Mucosa of stomach (tissue), 1 donor: ENCODE data around the gene LCN9.

Experiments
- H3K27me3 ChIP-seq: one replicate; pipeline ENCODE4 v1.7.0; 2013; ENCODE audit warnings: mild to moderate bottlenecking, low read length; ENCODE audit not compliant: control insufficient read depth, insufficient read depth
- H3K36me3 ChIP-seq: one replicate; pipeline ENCODE4 v1.7.0; 2013; ENCODE audit warnings: low read length; ENCODE audit not compliant: control insufficient read depth, insufficient read depth
- H3K4me1 ChIP-seq: one replicate; pipeline ENCODE4 v1.7.0; 2013; ENCODE audit warnings: mild to moderate bottlenecking, low read length; ENCODE audit not compliant: control insufficient read depth, insufficient read depth
- H3K4me3 ChIP-seq: one replicate; pipeline ENCODE4 v1.7.0; 2013; ENCODE audit warnings: low read length
- H3K9ac ChIP-seq: one replicate; pipeline ENCODE4 v1.7.0; 2013; ENCODE audit warnings: mild to moderate bottlenecking, low read length, moderate library complexity
- H3K9me3 ChIP-seq: one replicate; pipeline ENCODE4 v1.7.0; 2013; ENCODE audit warnings: mild to moderate bottlenecking, low read length, moderate library complexity; ENCODE audit not compliant: control insufficient read depth
- donor health status: Pancreatic carcinoma.

The LCN9 gene

DNA sequence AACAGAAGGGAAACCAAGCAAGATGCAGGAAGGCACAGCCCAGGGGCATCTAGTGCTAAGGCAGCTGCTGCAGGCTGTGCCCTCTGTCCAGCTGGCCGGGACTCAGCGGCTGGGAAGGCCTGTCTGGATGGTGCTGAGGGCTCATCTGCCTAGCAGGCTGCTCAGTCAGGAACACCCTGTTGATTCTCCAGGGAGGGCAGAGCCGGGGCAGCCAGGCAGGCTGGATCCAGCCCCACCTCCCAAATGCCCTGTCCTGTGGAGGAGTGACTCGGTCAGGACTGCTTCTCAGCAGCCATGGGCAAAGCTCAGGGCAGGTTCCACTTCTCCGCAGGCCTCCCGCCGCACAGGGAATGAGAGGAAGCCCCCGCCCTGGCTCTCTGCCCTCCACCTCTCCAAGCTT lies 7.8 kb upstream of the LCN9 start:
- Histone ChIP-seq H3K9me3 (no peaks in the 10 kb centered on the region), H3K36me3 (no peaks in the 10 kb centered on the region), H3K4me1 (no peaks in the 10 kb centered on the region), H3K9ac (no peak overlapping the region), H3K4me3 (no peak overlapping the region), H3K27me3 (no peaks in the 10 kb centered on the region)

DNA sequence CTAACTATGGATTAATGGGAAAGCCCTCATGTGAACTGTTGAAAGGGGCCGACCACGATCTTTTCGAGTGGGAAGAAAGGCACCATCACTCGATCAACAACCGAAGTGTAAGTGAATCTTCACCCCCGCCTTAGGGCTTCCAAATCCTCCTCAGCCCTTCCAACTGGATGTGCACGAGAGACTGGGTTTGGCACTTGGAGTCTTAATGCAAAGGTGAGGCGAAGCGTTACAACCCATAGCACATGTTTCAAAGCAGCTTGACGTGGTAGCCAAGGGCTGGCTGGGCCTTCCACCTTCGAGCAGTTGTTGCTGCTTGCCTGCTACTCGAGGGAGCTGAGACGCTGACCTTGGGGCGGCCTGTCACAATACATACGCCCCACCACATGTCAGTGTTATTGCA lies 5.7 kb upstream of the LCN9 start:
- Histone ChIP-seq H3K4me3 (no peak overlapping the region), H3K27me3 (no peaks in the 10 kb centered on the region), H3K9me3 (no peaks in the 10 kb centered on the region), H3K4me1 (no peaks in the 10 kb centered on the region), H3K36me3 (no peaks in the 10 kb centered on the region), H3K9ac (no peak overlapping the region)

DNA sequence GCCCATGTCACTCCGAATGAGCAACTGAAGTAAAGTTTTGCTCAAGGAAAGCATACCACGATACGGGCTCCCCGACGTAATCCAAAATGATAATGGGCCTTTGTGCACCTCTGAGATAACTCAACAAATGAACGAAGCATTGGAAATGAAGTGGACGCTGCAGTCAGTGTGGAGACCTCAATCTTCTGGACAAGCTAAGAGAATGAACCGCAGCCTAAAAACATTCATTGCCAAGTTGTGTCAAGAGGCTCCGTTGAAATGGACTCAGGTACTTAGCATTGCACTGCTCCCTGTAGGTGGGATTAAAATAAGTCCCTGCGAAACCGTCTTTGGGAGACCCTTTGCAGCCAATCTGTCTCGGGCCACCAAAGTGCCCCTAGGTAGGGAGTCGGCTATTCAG lies 3.9 kb upstream of the LCN9 start:
- Histone ChIP-seq H3K9ac (no peak overlapping the region), H3K27me3 (no peaks in the 10 kb centered on the region), H3K4me1 (no peaks in the 10 kb centered on the region)

DNA sequence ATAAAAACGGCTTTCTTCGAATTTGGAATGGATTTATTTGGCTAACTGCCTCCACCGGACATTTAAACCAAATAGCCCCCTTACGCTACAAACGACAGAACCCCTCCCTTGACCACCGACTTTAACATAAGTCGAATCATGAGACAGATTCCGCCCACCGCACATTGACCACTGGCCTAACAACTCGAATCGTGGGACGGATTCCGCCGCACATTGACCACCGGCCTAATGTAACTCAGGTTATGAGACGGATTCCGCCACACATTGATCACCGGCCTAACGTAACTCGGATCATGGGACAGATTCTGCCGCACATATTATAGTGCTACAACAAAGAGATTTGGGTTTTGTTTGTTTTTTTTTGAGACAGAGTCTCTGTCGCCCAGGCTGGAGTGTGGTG lies 2.7 kb upstream of the LCN9 start:
- Histone ChIP-seq H3K36me3 (no peaks in the 10 kb centered on the region), H3K4me3 (no peak overlapping the region), H3K9ac (no peak overlapping the region), H3K4me1 (no peaks in the 10 kb centered on the region), H3K27me3 (no peaks in the 10 kb centered on the region), H3K9me3 (no peaks in the 10 kb centered on the region)

More for the DNA sequence above, 3.9 kb upstream of the LCN9 start:
- Histone ChIP-seq H3K36me3 (no peaks in the 10 kb centered on the region), H3K9me3 (no peaks in the 10 kb centered on the region), H3K4me3 (no peak overlapping the region)

DNA sequence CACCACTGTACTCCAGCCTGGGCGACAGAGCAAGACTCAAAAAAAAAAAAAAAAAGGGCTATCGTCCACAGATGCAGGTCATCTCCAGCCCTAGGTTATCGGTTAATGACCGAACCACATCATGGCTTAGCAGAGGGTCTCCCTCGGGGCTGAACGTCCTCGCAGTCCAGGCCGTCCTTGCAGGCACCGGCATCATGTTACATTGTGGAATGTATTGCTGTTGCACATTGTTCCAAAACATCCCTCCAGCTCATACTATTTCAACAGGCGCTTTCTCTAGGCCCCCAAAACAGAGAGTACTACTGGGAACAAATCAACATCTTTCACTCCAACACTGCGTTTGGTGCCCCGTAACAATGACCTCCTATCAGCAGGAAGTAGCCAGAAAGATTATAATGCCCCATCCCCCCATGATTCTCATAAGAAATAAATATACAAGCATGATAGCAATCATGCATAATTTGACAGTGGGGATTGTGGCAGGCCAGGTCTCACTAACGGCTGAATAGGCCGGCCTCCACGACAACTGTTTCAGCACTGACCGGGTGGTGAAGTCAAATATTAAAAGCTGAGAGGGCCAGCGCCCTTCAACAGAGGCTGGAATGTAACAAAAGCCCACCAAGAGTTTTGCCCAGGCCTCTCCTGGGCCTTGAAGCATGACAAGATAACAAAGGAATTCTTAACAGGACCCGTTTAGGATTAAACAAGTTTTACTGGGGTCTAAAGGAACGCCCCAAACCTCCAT lies 1.1 kb upstream of the LCN9 start:
- Histone ChIP-seq H3K27me3 (no peaks in the 10 kb centered on the region), H3K9ac (no peak overlapping the region), H3K36me3 (no peaks in the 10 kb centered on the region), H3K9me3 (no peaks in the 10 kb centered on the region), H3K4me3 (no peak overlapping the region), H3K4me1 (no peaks in the 10 kb centered on the region)

DNA sequence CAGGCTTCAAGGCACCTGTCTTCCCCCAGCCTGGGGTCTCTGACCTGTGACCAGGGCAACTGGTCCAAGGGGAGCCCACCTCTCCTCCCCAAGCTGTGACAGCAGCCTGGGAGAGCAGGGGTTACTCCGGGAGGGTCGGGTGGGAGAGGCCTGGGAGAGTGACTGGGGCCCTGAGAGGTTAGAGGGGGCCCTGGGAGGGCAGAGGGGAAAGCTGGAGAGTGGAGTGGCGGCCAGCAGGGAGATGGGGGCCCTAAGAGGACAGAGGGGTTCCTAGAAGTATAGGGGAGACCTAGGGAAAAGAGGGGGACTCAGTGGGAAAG lies 302 bp downstream of the LCN9 start:
- Histone ChIP-seq H3K9ac (no peak overlapping the region), H3K9me3 (no peaks in the 10 kb centered on the region), H3K27me3 (no peaks in the 10 kb centered on the region), H3K4me3 (no peak overlapping the region), H3K36me3 (no peaks in the 10 kb centered on the region), H3K4me1 (no peaks in the 10 kb centered on the region)

DNA sequence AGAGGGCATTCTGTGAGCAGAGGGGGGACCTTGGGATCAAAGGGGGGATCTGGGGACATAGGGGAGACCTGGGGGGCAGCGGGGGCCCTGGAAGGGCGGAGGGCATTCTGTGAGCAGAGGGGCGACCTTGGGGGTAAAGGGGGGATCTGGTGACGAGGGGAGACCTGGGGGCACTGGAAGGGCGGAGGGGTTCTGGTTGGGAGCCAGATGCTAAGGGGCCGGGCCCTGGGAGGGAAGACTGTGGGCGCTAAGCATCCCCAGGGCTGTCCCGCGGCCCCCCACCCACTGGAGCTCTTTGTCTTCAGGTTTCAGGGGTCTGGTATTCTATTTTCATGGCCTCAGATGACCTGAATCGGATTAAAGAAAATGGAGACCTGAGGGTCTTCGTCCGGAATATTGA lies 748 bp downstream of the LCN9 start:
- Histone ChIP-seq H3K4me1 (no peaks in the 10 kb centered on the region), H3K27me3 (no peaks in the 10 kb centered on the region), H3K9ac (no peak overlapping the region)

DNA sequence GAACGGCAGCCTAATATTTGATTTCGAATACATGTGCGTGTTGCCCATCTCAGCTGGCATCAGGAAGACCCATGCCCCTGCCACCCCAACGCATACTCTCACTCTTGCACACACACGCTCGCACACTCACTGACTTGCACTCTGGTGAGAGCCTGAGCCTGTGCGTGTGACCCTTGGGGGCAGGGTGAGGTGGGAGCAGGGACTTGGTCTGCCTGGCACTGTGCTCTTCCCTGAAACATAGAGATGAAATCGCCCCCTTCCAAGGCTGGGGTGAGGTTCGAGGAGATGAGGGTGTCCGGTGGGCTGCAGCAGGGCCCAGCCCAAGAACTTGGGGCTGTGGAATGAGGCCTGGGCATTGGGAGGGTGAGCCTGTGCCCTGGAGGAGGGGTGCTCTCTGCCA lies 1.2 kb downstream of the LCN9 start:
- no peaks in the 10 kb centered on the region for H3K4me1 ChIP-seq
- no peaks in the 10 kb centered on the region for H3K9me3 ChIP-seq
- no peak overlapping the region for H3K9ac ChIP-seq
- H3K27me3 ChIP-seq, result no peaks in the 10 kb centered on the region
- no peak overlapping the region for H3K4me3 ChIP-seq
- H3K36me3 ChIP-seq, result no peaks in the 10 kb centered on the region

More for the DNA sequence above, 748 bp downstream of the LCN9 start:
- H3K9me3 ChIP-seq, result no peaks in the 10 kb centered on the region
- H3K4me3 ChIP-seq, result no peak overlapping the region
- no peaks in the 10 kb centered on the region for H3K36me3 ChIP-seq

DNA sequence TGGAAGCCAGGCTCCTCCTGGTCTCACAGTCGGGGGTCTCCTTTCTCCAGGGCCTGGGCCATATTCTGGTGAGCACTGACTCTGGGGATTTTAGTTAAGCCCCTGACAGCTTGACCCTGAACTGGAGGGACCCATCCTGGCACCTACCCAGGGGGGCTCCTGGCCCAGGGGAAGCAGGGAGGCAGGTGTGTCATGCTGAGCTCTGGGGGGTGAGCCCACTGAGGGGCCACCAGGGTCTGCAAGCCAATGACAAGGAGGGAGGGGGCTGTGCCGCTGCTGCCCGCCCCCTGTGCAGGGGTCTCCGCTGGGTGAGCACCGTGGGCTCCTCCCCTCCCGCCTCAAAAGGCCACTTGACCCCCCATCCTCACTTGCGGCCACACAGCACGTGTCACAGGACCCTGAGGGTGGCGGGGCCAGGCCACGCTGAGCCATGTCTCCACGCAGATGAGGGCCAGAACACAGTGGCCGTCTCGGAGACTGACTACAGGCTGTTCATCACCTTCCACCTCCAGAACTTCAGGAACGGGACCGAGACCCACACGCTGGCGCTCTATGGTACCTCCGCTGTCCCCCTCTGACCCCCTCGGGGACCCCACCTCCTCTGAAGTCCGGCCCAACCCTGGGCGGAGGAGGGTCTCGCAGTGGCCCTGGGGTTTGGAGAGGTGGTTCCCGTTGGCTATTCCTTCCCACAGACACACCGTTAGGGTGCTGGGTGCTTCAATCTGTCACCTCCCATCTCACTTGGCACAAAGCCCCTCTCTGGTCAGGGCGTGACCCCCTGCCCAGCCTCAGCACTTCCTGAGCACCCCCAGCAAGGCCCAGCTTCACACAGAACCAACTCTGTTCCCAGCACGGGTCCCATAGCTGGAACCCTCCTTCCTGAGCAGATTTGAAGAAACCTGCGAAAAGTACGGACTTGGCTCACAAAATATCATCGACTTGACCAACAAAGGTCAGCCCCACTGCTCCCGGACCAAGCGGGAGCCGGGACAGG lies 2.0 kb downstream of the LCN9 start:
- Histone ChIP-seq H3K4me3 (no peak overlapping the region), H3K27me3 (no peaks in the 10 kb centered on the region), H3K36me3 (no peaks in the 10 kb centered on the region), H3K9me3 (no peaks in the 10 kb centered on the region), H3K9ac (no peak overlapping the region), H3K4me1 (no peaks in the 10 kb centered on the region)

DNA sequence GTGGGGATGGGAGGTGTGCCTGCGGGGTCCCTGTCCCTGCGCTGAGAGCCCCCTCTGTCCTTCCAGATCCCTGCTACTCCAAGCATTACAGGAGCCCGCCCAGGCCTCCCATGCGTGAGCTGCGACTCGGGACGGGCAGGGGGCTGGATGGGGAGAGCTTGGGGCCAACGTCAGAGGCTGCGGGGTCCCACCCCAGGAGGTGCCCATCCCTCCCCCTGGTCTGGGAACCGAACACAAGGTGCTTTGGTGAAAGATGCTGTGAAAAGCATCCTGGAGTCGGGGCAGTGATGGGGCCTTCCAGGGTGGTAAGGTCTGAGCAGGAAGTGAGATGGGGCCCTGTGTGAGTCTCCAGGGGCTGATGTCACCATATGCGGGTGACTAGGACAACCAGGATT lies 2.7 kb downstream of the LCN9 start:
- Histone ChIP-seq H3K4me1 (no peaks in the 10 kb centered on the region), H3K27me3 (no peaks in the 10 kb centered on the region), H3K9me3 (no peaks in the 10 kb centered on the region), H3K9ac (no peak overlapping the region), H3K36me3 (no peaks in the 10 kb centered on the region), H3K4me3 (no peak overlapping the region)

DNA sequence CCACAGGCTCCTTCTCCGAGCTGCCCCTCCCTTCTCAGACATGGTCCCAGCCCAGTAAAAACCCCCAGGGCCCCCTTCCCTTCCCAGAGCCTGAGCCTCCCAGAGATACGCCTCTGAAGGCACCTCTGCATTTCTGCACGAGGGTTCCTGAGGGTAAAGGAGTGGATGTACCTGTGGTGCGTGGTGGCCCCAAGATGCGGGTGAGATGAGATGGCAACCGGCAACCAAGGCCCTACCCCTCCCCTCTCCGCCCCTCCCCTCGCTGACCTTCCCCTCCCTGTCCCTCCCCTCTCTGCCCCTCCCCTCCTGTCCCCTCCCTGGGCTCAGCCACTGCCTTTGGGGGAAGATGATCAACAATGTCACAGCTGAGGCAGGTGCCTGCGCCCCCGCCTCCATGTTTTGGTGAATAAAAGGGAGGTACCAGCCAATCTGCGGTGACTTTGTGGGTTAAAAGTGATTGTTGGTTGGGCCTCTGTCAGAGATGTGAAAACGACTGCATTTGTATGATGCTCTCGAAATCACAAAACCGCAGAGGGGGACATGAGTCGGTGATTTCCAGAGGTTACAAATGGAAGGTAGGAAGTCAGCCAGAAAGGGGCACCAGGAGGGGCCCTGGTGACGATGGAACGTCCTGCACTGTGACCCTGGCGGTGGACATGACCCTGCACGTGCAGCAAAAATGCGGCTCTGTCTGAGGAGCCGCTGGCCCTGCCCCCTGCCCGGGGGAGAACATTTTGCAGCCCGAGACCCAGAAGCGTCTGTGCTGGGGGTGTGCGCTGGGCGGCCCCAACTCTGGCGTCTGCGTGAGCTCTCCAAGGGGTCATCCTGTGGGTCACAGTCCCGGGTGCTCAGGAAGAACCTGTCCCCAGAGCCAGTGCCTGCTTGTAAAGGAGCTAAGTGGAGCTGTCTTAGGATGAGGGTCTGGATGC lies 3.7 kb downstream of the LCN9 start:
- H3K27me3 ChIP-seq, result no peaks in the 10 kb centered on the region
- no peaks in the 10 kb centered on the region for H3K36me3 ChIP-seq
- H3K9ac ChIP-seq, result no peak overlapping the region

More for the DNA sequence above, 3.7 kb downstream of the LCN9 start:
- H3K4me3 ChIP-seq, result no peak overlapping the region
- H3K4me1 ChIP-seq, result no peaks in the 10 kb centered on the region
- H3K9me3 ChIP-seq, result no peaks in the 10 kb centered on the region
